DND-41 (cell line): ENCODE data around the gene PRELID3B.
"Not testable (repeated sequence)": the region's sequence is repeated elsewhere in the genome, so short reads cannot be mapped to it uniquely, and the experiment has no call there.

Source experiments
- ATAC-seq: fragments of 200-7000 bp; cut with Tn5 transposase; 3 replicates; pipeline ENCODE4 v1.9.1; 2021; ENCODE audit warnings: low read depth; ENCODE audit not compliant: insufficient read depth
- DNase-seq: peaks from one replicate; pipeline ENCODE4 v3.0.0-alpha.2; 2020
- H2AFZ ChIP-seq: 2 replicates; pipeline ENCODE4 v1.6.0; 2012; ENCODE audit warnings: low read depth, low read length
- H3K27ac ChIP-seq: 2 replicates; pipeline ENCODE4 v1.5.1; 2012; ENCODE audit warnings: low read length, inconsistent platforms
- H3K27me3 ChIP-seq: fragments of 200-600 bp; sonication (generic); 2 replicates; pipeline ENCODE4 v1.6.0; 2012; ENCODE audit warnings: low read length, mild to moderate bottlenecking, inconsistent platforms; ENCODE audit not compliant: insufficient read depth, poor library complexity
- H3K36me3 ChIP-seq: 2 replicates; pipeline ENCODE4 v1.5.1; 2012; ENCODE audit warnings: low read length, inconsistent platforms; ENCODE audit not compliant: insufficient read depth
- H3K4me1 ChIP-seq: 2 replicates; pipeline ENCODE4 v1.5.1; 2012; ENCODE audit warnings: mild to moderate bottlenecking, low read length; ENCODE audit not compliant: insufficient read depth
- H3K4me2 ChIP-seq: 2 replicates; pipeline ENCODE4 v1.6.0; 2012; ENCODE audit warnings: mild to moderate bottlenecking, moderate library complexity, low read length, inconsistent platforms; ENCODE audit not compliant: insufficient read depth
- H3K4me3 ChIP-seq, 2 experiments: fragments of 200-600 bp in 1 of 2; shearing (Covaris generic) in 1 of 2; 2 replicates each; pipeline ENCODE4 v1.5.1; 2012 to 2016; ENCODE audit warnings: inconsistent platforms in 2 of 2, low read length in 2 of 2, mild to moderate bottlenecking in 2 of 2, low read depth in 1 of 2, moderate library complexity in 1 of 2
- H3K79me2 ChIP-seq: 2 replicates; pipeline ENCODE4 v1.6.0; 2012; ENCODE audit warnings: low read length, inconsistent platforms; ENCODE audit not compliant: insufficient read depth
- H3K9ac ChIP-seq: 2 replicates; pipeline ENCODE4 v1.6.0; 2012; ENCODE audit warnings: low read depth, mild to moderate bottlenecking, inconsistent platforms, low read length, moderate library complexity
- H3K9me3 ChIP-seq: 2 replicates; pipeline ENCODE4 v1.5.1; 2012; ENCODE audit warnings: low read length, moderate library complexity, mild to moderate bottlenecking, inconsistent platforms; ENCODE audit not compliant: insufficient read depth, severe bottlenecking
- H4K20me1 ChIP-seq: 2 replicates; pipeline ENCODE4 v1.6.0; 2012; ENCODE audit warnings: low read length; ENCODE audit not compliant: insufficient read depth
- EZH2 ChIP-seq: IDR thresholded peaks from 3 replicates; pipeline ENCODE4 v1.6.1; 2012; ENCODE audit warnings: borderline replicate concordance, low read depth, mild to moderate bottlenecking, moderate library complexity, low read length, inconsistent platforms; ENCODE audit not compliant: severe bottlenecking
- TF ChIP-seq, protein P1 (sequence below): IDR thresholded peaks from 2 replicates; pipeline ENCODE4 v1.5.1; 2012; ENCODE audit warnings: borderline replicate concordance, low read length, moderate library complexity, mild to moderate bottlenecking; ENCODE audit not compliant: poor library complexity, severe bottlenecking; ENCODE audit errors: extremely low read depth

PRELID3B gene

DNA sequence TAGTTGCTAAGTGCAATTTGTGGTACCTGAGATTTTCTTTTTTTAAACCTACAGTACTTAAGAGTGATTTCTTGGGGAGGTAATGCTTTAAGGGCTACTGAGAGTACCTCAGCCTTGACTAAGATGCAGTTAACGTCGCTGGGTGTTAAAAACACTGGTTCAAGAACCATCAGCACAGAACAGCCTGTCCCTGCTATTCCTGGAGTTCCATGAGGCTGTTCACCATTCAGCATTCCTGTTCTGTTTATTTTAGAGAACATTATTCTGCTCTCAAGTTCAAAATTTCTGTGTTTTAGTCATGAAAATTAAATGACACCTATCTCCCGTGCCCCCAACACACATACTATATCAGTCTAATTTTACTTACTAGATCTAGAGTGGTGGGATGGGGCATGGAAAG lies 1.7 kb upstream of the PRELID3B start:
- H3K4me1 ChIP-seq: peaks cover 38% of the 10 kb centered on the region
- H3K27ac ChIP-seq: no peak overlapping the region
- no peak overlapping the region for H3K4me3 ChIP-seq
- H3K4me2 ChIP-seq: no peak overlapping the region
- TF ChIP-seq, protein P1, sequence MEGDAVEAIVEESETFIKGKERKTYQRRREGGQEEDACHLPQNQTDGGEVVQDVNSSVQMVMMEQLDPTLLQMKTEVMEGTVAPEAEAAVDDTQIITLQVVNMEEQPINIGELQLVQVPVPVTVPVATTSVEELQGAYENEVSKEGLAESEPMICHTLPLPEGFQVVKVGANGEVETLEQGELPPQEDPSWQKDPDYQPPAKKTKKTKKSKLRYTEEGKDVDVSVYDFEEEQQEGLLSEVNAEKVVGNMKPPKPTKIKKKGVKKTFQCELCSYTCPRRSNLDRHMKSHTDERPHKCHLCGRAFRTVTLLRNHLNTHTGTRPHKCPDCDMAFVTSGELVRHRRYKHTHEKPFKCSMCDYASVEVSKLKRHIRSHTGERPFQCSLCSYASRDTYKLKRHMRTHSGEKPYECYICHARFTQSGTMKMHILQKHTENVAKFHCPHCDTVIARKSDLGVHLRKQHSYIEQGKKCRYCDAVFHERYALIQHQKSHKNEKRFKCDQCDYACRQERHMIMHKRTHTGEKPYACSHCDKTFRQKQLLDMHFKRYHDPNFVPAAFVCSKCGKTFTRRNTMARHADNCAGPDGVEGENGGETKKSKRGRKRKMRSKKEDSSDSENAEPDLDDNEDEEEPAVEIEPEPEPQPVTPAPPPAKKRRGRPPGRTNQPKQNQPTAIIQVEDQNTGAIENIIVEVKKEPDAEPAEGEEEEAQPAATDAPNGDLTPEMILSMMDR: no peak
- TF ChIP-seq EZH2: no peak
- H2AFZ ChIP-seq: no peak overlapping the region
- no peak overlapping the region for H3K9ac ChIP-seq
- H3K9me3 ChIP-seq: no peaks in the 10 kb centered on the region
- peaks cover 1% of the 10 kb centered on the region for H3K27me3 ChIP-seq
- ATAC-seq: no peak
- no peak for DNase-seq
- peaks cover 30% of the 10 kb centered on the region for H4K20me1 ChIP-seq
- H3K79me2 ChIP-seq: peaks cover 37% of the 10 kb centered on the region
- peaks cover 22% of the 10 kb centered on the region for H3K36me3 ChIP-seq

DNA sequence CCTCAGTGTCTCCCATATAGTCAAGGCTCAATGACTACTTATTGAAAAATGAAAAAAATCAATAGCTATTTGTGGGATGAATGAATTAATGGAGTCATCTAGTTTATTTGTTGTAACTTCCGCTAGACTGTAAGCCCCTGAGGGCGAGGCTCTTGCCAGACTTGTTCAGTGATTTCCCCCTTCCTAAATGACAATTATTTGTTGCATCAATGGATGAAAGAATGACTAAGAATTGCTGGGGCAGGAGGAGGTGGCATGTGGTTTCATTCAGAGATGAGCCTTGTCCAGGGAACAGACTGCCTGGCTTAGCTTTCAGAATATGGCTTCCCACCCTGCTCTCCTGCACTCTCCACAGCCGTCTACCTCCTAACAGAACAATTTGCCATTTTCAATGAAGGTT lies 1.1 kb upstream of the PRELID3B start:
- peaks cover 39% of the 10 kb centered on the region for H3K4me1 ChIP-seq
- peak overlapping the region; percentile 98; the same call in 1 of the 2 replicates for H3K4me2 ChIP-seq
- H3K27ac ChIP-seq: no peak overlapping the region
- H3K9me3 ChIP-seq: no peaks in the 10 kb centered on the region
- H3K27me3 ChIP-seq: no peaks in the 10 kb centered on the region
- TF ChIP-seq, protein P1: no peak
- TF ChIP-seq EZH2: no peak
- peaks cover 43% of the 10 kb centered on the region for H3K79me2 ChIP-seq
- no peak overlapping the region for H3K4me3 ChIP-seq
- peak overlapping the region; percentile 67 for H2AFZ ChIP-seq
- H4K20me1 ChIP-seq: peaks cover 31% of the 10 kb centered on the region
- peaks cover 24% of the 10 kb centered on the region for H3K36me3 ChIP-seq
- no peak overlapping the region for H3K9ac ChIP-seq
- ATAC-seq (no peak), DNase-seq (no peak)

DNA sequence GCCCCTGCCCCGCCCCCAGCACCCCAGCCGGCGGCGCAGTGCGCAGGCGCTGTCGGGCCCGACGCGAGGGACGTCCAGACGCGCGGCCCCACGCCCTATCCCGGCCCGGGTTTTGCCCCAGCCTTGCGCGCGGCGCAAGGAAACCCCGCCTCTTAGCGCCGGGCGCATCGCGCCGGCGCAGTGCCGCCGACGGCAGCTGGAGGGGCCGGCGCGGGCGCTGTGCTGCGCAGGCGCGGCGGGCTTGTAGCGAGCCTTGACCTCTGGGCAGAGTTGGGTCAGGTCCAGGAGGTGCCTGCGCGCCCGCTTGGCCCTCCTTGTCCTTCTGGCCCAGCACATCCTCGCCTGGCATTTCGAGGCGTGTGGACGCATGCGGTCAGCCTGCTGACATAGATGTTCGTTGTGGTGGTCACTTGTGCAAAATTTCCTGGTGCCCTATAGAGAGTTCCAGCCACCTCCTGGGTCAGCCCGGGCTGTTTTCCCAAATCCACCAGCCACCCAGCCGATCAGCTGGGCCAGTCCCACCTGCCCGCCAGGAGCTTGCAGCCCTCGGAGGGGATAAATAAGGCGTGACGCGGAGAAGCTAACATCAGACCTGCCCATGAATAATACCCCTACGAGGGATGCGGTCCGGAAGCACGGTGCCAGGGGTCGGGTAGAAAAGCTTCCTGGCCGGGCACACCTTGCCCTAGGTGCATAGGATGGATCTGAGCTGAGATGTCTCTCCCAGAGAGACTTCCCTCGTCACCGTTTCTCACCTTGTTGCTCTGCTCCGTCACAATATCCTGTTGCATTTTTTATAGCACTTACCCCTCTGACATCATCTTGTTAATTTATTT lies 428 bp upstream of the PRELID3B start:
- Histone ChIP-seq H3K27ac (peak overlapping the region; percentile 95), H3K4me2 (peak overlapping the region; percentile 98), H3K4me1 (peaks cover 40% of the 10 kb centered on the region), H3K36me3 (peaks cover 29% of the 10 kb centered on the region), H4K20me1 (peaks cover 35% of the 10 kb centered on the region), H3K9me3 (no peaks in the 10 kb centered on the region), H3K4me3 (peak overlapping the region; percentile 84 to 95; a peak in 3 of 4 replicates), H3K9ac (peak overlapping the region; percentile 85), H2AFZ (peak overlapping the region; percentile 100), H3K79me2 (peaks cover 49% of the 10 kb centered on the region), H3K27me3 (no peaks in the 10 kb centered on the region)
- TF ChIP-seq, protein P1: no peak
- no peak for TF ChIP-seq EZH2
- DNase-seq (peak; percentile 95), ATAC-seq (peak; percentile 96)

DNA sequence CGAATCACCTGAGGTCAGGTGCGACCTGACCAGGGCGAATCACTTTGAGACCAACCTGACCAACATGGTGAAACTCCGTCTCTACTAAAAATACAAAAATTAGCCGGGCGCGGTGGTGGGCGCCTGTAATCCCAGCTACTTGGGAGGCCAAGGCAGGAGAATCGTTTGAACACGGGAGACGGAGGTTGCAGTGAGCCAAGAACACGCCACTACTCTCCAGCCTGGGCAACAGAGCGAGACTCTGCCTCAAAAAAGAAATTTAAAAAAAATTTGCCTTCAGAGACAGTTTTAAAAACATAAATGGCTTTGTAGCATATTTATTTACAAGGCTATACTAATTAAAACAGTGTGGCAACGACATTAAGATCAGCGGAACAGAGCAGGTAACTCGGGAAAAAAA lies 1.1 kb downstream of the PRELID3B start:
- not testable (repeated sequence) for H3K9me3 ChIP-seq, DNase-seq, H2AFZ ChIP-seq, H3K27me3 ChIP-seq, ATAC-seq
- Histone ChIP-seq H3K27ac (peak overlapping the region; percentile 85), H3K4me1 (peaks cover 48% of the 10 kb centered on the region), H3K4me3 (peak overlapping the region; percentile 84 to 95; a peak in 3 of 4 replicates), H3K36me3 (peaks cover 44% of the 10 kb centered on the region), H3K9ac (peak overlapping the region; percentile 85), H3K79me2 (peaks cover 64% of the 10 kb centered on the region), H3K4me2 (peak overlapping the region; percentile 98), H4K20me1 (peaks cover 47% of the 10 kb centered on the region)
